Measurements from ENCODE around the gene EEF2. TPM values are rescaled to one million over a fixed set of nuclear protein-coding genes. Genes with fewer than 3 reads are reported as not detected.

Gene EEF2
- total RNA-seq, 1 donor from 2014 or later, result 1,960 TPM

DNA sequence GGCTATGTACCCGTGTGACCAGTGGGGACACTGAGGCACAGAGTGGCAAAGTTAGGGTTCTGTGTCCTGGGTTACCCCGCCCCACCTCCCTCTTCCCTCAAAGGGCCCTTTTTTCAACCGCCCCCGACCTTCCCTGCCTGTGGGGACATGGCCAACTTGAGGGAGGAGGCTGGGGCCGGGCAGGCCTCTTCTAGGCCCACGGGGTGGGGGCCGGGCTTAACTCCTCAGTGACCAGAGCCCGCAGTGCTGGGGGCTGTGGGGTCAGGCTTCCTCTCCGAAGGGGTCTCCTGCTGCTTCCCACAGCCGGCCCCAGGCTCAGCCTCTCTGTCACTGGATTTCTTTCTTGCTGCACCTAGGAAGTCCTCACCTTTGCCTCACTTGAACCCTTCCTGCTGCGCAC is 46.2 kb upstream of the EEF2 start:
- H3K9me3 ChIP-seq, result no peaks in the 10 kb centered on the region
- DNase-seq, result no peak
- H3K4me1 ChIP-seq, result no peaks in the 10 kb centered on the region
- intact Hi-C loops (cut with DNase I), result no loop called here
- H3K27ac ChIP-seq, result no peak overlapping the region
- H3K36me3 ChIP-seq, result peaks cover 28% of the 10 kb centered on the region
- ATAC-seq, result no peak
- TF ChIP-seq, protein P1, sequence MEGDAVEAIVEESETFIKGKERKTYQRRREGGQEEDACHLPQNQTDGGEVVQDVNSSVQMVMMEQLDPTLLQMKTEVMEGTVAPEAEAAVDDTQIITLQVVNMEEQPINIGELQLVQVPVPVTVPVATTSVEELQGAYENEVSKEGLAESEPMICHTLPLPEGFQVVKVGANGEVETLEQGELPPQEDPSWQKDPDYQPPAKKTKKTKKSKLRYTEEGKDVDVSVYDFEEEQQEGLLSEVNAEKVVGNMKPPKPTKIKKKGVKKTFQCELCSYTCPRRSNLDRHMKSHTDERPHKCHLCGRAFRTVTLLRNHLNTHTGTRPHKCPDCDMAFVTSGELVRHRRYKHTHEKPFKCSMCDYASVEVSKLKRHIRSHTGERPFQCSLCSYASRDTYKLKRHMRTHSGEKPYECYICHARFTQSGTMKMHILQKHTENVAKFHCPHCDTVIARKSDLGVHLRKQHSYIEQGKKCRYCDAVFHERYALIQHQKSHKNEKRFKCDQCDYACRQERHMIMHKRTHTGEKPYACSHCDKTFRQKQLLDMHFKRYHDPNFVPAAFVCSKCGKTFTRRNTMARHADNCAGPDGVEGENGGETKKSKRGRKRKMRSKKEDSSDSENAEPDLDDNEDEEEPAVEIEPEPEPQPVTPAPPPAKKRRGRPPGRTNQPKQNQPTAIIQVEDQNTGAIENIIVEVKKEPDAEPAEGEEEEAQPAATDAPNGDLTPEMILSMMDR (IDR thresholded peaks at IDR 0.05), result no peak
- no peaks in the 10 kb centered on the region for H3K27me3 ChIP-seq
- no peak overlapping the region for H3K4me3 ChIP-seq

DNA sequence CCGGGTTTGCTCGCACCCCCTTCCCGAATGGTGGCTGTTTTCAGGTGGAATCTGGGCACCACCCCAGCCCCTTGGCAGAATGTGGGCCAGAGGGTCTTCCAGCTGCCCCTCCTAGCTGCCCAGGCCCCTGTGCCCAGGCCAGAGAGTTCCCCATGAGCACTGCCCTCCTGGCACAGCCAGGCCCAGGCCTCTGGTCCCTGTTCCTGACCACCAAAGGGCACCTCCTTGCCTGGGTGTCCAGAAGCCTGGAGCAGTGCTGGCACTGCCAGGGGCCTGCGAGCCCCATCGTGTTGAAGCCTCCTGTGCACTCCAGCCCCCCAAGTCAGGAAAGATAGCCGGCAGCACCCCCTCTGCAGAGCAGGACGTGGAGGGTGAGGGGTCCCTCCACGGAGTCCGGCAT is 45.7 kb upstream of the EEF2 start:
- TF ChIP-seq, protein P1 (IDR thresholded peaks at IDR 0.05), result no peak
- Histone ChIP-seq H3K4me1 (no peaks in the 10 kb centered on the region), H3K27ac (no peak overlapping the region), H3K36me3 (peaks cover 32% of the 10 kb centered on the region), H3K9me3 (no peaks in the 10 kb centered on the region), H3K4me3 (no peak overlapping the region), H3K27me3 (no peaks in the 10 kb centered on the region)
- intact Hi-C loops (cut with DNase I), result no loop called here
- ATAC-seq (no peak), DNase-seq (no peak)

DNA sequence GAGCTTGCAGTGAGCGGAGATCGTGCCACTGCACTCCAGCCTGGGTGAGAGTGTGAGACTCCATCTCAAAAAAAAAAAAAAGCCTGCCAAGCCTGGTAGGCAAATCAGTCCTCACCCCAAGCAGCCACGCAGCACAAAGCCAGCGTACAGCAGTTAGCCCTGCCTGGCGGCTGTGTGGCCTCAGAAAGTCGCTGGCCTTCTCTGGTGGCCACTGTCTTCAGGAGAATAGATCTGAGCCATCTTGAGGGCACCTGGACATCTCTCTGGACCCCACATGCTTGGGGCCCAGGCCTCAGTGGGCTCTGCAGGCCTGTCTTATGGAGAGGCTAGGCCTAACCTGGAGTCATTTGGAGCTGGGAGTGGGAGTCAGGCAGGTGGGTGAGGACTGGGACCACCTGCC is 45.3 kb upstream of the EEF2 start:
- Histone ChIP-seq H3K27me3 (no peaks in the 10 kb centered on the region), H3K4me1 (no peaks in the 10 kb centered on the region), H3K27ac (no peak overlapping the region), H3K36me3 (peaks cover 35% of the 10 kb centered on the region), H3K4me3 (no peak overlapping the region), H3K9me3 (no peaks in the 10 kb centered on the region)
- DNase-seq (peak; percentile 58), ATAC-seq (no peak)
- TF ChIP-seq, protein P1 (IDR thresholded peaks at IDR 0.05), result no peak
- intact Hi-C loops (cut with DNase I), result no loop called here

DNA sequence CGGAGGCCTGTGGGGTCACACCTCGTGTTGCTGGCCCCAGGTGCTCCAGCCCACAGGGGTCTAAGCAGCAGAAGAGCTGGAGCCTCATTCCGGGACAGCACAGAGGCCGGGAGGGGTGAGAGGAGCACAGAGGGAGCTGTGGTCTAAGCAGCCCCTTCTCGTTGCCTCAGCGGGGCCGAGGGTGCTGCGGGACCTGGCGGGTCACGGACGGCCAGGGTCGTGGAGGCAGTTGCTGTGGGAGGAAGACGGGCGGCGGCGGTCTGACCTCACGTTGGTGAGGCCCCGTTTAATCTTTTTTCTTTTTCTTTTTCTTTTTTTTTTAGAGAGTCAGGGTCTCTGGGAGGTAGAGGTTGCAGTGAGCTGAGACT is 44.0 kb upstream of the EEF2 start:
- ATAC-seq (no peak), DNase-seq (no peak)
- TF ChIP-seq, protein P1 (IDR thresholded peaks at IDR 0.05), result no peak
- intact Hi-C loops (cut with DNase I), result no loop called here
- Histone ChIP-seq H3K4me3 (no peak overlapping the region), H3K9me3 (no peaks in the 10 kb centered on the region), H3K36me3 (peaks cover 40% of the 10 kb centered on the region), H3K27me3 (no peaks in the 10 kb centered on the region), H3K4me1 (no peaks in the 10 kb centered on the region), H3K27ac (no peak overlapping the region)

DNA sequence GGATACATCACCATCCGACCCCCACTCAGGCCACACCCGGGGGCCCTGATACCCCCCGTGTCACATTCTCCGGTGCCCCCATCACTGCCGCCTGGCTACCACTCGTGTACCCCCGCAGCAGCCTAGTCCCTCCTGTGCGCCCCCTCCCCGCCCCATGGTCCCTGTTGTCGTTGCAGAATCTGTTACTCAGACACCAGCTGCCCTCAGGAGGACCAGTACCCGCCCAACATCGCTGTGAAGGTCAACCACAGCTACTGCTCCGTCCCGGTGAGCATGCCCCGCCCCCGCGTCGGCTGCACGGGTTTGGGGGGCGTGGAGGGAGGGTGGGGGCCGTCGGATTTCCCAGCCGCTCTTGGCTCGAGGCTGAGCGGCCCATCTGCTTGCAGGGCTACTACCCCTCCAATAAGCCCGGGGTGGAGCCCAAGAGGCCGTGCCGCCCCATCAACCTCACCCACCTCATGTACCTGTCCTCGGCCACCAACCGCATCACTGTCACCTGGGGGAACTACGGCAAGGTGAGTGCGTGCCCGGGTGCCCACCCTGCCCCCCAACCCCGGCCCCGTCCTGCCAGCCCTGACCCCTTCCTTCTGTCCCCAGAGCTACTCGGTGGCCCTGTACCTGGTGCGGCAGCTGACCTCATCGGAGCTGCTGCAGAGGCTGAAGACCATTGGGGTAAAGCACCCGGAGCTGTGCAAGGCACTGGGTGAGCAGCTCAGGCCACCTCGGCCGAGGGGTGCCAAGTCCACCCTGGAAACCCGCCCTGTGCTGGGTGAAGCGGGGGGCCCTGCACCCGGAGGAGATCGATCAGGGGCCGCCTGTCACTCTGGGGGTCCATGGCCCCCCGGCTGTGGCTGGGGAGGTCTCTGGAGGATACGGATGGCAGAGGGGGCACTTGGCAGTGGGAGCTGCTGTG is 43.3 kb upstream of the EEF2 start:
- peaks cover 34% of the 10 kb centered on the region for H3K36me3 ChIP-seq
- no peak for ATAC-seq
- no peak overlapping the region for H3K27ac ChIP-seq
- H3K4me1 ChIP-seq, result no peaks in the 10 kb centered on the region
- TF ChIP-seq, protein P1 (IDR thresholded peaks at IDR 0.05), result no peak
- no peak overlapping the region for H3K4me3 ChIP-seq
- intact Hi-C loops (cut with DNase I), result no loop called here
- H3K27me3 ChIP-seq, result no peaks in the 10 kb centered on the region
- peak; percentile 63 for DNase-seq
- no peaks in the 10 kb centered on the region for H3K9me3 ChIP-seq

Measured in upper lobe of right lung (tissue), 1 donor.